Bone marrow (tissue), 2 donors: ENCODE results near the gene MSLN.

Experiments used
- DNase-seq, 2 donors: peaks; one replicate each; lab custom pipeline; 2025; lab: John Stamatoyannopoulos, UW

The MSLN gene

DNA sequence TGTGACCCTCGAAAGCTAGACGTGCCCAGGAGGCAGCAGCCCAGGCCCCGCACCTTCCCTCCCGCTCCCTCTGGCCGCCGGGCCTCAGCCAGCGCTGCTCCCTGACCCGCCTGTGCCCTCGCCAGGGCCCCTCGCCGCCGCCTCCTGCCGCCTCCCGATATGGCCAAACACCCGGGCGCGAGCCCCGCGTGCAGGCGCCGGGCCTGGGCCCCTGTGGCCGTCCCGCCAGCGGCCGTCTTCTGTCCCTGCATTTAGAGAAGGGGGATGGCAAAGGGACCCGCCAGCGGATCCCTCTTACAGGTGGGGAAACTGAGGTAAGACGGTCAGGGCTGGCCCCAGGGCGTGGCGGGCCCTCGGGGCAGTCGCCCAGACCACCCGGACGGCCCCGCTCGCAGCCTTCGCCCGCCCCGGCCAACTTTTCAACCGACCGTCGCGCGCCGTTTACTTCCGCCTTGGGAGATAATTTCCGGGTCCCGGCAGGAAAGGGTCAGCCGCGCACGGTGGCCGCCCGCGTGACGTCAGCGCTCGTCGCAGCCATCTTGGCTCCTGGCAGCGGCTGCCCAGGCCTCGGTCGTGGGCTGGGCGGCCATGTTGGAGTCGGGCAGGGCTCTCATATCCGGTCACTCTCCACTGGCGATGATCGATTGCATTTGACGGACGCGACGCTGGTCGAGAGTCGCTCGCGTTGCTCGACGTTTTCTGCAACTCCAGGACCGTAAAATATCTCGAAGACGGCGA, 47.0 kb downstream of the MSLN start:
- DNase-seq: peak; percentile 55 to 67

DNA sequence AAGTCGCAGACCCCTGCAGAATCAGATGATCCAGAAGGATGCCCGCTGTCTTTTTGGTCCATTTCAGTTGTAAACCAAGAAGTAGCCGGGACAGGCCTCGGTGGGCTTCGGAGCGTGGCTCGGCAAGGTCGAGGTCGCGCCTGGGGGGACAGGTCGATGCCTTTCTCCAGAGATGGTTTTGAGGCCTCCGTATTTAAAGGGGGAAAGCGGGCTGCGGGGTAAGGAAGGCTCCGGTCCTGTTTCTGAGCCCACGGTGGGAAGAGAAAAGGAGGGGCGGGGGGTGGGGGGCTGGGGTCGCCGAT, 47.5 kb downstream of the MSLN start:
- DNase-seq: no peak

DNA sequence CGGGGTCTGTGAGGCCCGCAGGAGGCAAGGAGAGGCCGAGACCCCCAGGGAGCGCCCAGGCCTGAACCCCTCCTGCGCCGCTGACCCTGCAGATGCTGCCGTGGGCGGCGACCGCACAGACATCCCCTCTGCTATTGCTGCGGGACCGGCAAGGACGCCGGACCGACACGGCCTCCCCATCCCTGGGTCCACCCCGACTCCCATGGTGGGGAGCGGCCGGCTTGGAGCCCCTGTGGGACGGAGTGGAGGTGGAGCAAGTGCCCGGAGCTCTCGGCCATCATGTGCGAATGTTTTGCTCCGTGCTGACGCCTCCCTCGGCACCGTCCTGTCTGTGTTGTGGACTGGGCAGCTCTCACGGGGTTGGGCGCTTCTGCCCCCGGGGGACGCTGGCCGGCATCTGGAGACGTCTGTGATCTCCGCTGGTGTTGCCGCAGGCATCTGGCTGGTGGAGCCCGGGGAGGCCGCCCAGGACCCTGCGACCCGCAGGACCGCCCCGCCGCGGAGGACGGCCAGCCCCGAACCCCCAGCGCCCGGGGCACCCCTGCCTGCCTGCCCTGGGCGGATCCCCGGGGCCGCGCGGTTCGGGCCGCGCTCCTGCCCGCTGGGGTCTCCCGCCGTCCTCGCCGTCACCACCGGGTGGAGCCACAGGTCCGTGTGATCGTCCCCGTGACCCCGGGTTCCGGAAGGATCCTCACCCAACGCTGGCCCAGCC, 52.8 kb downstream of the MSLN start:
- no peak for DNase-seq

DNA sequence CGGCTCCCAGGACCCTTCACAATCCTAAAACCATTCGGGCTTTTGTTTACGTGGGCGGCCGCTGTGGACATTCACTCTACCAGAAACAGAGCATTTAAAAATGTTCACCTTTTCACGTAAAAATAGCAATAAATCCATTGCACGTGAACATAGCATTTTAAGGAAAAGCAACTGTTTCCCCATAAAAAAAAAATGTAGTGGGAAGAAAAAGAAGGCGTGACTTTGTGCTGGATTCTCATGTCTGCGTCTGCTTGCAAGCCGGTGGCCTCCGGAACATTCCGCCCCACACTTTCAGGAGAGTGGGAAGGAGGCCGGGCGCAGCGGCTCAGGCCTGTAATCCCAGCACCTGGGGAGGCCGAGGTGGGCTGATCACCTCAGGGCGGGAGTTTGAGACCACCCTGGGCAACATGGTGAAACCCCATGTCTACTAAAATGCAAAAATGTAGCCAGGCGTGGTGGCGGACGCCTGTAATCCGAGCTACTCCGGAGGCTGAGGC, 53.4 kb downstream of the MSLN start:
- DNase-seq: no peak

DNA sequence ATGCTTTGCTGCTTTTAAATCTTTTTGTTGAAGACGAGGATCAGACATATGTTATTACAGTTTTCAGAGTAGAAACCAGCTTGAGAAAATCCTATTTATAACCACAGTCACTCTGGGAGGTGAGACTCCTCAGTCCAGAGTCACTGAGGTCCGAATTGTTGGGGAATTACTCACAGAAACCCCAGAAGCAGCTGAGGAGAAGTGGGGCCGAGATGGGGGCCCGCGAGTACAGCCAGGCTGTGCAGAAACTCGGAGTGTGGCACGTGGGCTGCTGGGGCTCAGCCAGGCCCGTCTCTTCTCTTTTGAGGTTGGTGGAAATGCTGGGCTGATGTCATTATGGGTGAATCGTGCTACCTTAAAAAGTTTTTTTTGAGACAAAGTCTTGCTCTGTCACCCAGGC, 54.4 kb downstream of the MSLN start:
- DNase-seq: no peak

DNA sequence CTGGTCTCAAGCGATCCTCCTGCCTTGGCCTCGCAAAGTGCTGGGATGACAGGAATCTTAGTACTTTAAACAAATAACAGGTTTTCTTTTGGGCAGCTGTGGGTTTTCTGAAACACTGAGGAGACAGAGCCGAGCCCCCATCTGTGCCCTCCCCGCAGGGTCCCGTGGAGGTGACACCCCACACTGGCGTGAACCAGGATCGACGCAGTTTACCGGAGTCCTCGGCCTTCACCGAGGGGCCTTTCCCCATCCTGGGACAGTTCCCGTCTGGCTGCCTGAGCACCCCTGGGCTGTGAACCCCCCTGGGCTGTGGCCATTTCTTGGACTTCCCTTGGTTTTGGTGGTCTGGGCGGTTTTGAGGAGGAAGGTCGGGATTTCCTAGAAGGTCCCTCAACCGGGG, 55.3 kb downstream of the MSLN start:
- no peak for DNase-seq

DNA sequence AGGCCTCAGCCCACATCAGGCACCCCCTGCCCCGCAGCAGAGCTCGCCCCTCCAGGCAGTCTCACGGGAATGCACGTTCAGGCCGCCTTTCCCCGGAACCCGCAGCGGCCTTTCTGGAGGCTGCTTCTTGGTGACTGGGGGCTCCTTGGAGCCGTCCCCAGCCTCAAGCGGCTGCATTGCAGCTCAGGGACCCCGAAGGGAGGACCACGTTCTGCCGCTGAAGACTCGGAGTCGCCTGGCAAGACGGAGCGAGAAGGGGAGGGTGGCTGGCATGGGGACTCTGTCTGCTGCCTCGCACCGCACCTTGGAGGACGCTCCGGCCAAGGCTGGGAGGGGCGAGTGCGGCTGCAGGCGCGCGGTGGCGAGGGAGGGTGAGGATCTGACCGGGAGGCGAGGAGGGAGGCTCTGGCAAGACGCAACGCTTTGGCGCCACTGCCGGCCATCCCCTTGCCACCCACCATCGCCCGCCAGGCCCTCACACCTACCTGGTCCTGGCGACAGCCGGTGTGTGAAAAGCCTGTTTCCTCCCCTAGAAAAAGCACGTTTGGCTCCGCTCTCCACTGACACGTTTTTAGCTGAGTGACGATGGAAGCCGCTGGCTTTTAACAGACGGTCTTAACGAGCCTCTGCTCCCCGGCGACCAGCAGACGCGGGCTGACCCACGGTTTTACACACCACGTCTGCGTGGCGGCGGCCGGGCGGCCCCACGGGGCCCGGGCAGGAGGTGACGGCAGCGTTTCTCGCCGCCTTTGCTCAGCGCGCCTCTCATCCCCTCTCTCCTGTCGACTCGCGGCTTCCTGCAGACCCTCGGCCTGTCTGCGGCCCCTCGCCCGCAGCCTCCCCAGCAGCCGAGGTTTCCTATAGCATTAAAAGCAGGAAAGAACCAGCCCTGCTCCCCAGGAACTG, 56.7 kb downstream of the MSLN start:
- DNase-seq: no peak

DNA sequence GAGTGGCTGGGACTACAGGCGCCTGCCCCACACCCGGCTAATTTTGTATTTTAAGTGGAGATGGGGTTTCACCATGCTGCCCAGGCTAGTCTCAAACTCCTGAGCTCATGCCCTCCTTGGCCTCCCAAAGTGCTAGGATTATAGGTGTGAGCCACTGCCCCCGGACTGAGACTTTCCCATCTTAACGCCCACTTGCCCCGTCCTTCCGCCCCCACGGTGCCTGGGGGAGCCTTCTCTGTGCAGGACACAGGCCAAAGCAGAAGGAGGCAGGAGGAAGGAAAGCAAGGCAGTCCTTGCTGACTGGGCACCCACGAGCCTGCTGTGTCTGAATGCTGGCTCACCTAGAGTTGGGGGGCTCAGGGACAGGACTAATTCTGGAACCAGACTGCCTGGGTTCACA, 57.6 kb downstream of the MSLN start:
- DNase-seq: no peak
